ENCODE measurements around the gene SMNDC1.

- TF ChIP-seq RAD21 (IDR thresholded peaks at IDR 0.05; ENCODE audit: low read depth) (peak; percentile 91), CEBPB (IDR thresholded peaks at IDR 0.05) (no peak)
Measured at GRCh38 chr10:110354322-110354766, 49.6 kb upstream of the SMNDC1 start.

Data from Ishikawa (cell line).